Muscle layer of colon (tissue), 2 donors: ENCODE measurements around the gene SLC12A7.

Experiments used
- H3K27ac ChIP-seq: one replicate; pipeline ENCODE4 v1.7.0; 2013; ENCODE audit warnings: low read depth, mild to moderate bottlenecking, low read length, moderate library complexity
- H3K27me3 ChIP-seq, 2 donors: one replicate each; pipeline ENCODE4 v1.7.0; 2013; ENCODE audit warnings: low read length in 2 of 2, mild to moderate bottlenecking in 2 of 2; ENCODE audit not compliant: insufficient read depth in 2 of 2, control insufficient read depth in 1 of 2
- H3K36me3 ChIP-seq: one replicate; pipeline ENCODE4 v1.7.0; 2013; ENCODE audit warnings: mild to moderate bottlenecking, low read length; ENCODE audit not compliant: insufficient read depth
- H3K4me1 ChIP-seq: one replicate; pipeline ENCODE4 v1.7.0; 2013; ENCODE audit warnings: mild to moderate bottlenecking, low read length; ENCODE audit not compliant: insufficient read depth
- H3K4me3 ChIP-seq, 2 donors: one replicate each; pipeline ENCODE4 v1.7.0; 2013; ENCODE audit warnings: low read length in 2 of 2, low read depth in 1 of 2, mild to moderate bottlenecking in 1 of 2, moderate library complexity in 1 of 2
- H3K9ac ChIP-seq: one replicate; pipeline ENCODE4 v1.7.0; 2013; ENCODE audit warnings: low read length
- H3K9me3 ChIP-seq: one replicate; pipeline ENCODE4 v1.7.0; 2013; ENCODE audit warnings: mild to moderate bottlenecking, low read length
- donor health status: abdominal sarcoma.
- donor health status: Adenocarcinoma of cecum.

Gene SLC12A7

DNA sequence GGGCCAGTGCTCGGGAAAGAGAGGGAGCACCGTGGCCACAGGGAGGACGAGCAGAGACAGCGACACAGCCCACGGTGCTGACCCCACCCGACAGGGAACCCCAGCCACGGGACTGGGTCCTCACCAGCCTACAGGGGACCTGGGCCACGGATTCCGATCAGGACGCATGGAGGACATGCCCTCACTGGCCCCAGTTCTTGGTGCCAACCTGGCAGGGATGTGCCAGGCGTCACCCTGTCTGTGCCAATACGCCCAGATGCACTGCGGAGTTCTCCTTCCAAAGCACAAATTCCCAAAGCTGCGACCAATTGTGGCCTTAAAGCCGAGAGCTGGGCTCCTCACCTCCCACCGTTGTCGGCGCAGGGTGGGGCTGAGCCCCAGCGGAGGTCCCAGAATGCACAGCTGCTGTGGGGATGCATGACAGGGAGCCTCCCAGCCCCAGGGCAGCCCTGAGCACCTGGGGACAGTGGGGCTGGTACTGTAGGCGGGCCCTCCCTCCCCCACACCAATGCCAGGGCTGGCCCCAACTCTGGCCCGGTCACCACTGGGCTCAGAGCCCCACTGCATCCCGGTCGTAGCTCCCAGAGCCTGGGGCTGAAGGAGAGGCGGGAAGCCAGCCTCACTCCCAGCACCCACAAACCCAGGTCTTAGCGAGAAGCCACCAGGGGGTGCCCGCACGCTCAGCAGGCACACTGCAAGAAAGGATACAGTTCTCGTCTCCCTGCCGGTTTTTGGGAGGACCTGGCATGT is 59.0 kb downstream of the SLC12A7 start:
- Histone ChIP-seq H3K9me3 (no peaks in the 10 kb centered on the region), H3K4me1 (no peaks in the 10 kb centered on the region), H3K4me3 (no peak overlapping the region), H3K36me3 (no peaks in the 10 kb centered on the region), H3K27ac (no peak overlapping the region), H3K9ac (no peak overlapping the region), H3K27me3 (no peaks in the 10 kb centered on the region)

DNA sequence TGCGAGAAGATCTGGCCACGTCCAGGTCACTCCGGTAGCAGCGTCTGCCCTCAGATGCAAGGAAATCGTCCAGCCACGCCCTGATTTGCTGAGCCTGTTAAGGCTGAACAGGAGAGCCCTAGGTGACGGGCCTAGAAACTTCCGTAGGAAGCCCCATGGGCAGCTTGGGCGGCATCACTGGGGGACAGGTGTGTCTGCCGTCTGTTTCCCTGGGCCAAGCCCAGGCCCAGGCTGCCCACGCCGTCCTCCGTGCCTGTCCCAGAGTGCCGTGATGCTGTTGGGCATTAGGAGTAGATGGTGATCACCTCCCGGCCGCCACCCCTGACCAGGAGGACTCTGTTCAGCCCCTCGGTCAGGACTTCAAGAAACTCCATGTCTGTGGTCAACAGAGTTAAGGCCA is 59.8 kb downstream of the SLC12A7 start:
- no peaks in the 10 kb centered on the region for H3K36me3 ChIP-seq
- H3K27ac ChIP-seq: no peak overlapping the region

GRCh38 chr5:1051366-1051720 is 60.5 kb downstream of the SLC12A7 start:
- H3K36me3 ChIP-seq: no peaks in the 10 kb centered on the region
- no peak overlapping the region for H3K4me3 ChIP-seq
- no peaks in the 10 kb centered on the region for H3K4me1 ChIP-seq
- no peaks in the 10 kb centered on the region for H3K9me3 ChIP-seq
- H3K27ac ChIP-seq: no peak overlapping the region
- no peak overlapping the region for H3K9ac ChIP-seq
- H3K27me3 ChIP-seq: no peaks in the 10 kb centered on the region

More for the DNA sequence above, 59.8 kb downstream of the SLC12A7 start:
- no peaks in the 10 kb centered on the region for H3K4me1 ChIP-seq
- H3K9me3 ChIP-seq: no peaks in the 10 kb centered on the region
- H3K27me3 ChIP-seq: no peaks in the 10 kb centered on the region
- H3K4me3 ChIP-seq: no peak overlapping the region
- H3K9ac ChIP-seq: no peak overlapping the region

- H3K4me3 ChIP-seq: no peak overlapping the region
- no peak overlapping the region for H3K9ac ChIP-seq
- H3K4me1 ChIP-seq: no peaks in the 10 kb centered on the region
- H3K9me3 ChIP-seq: no peaks in the 10 kb centered on the region
- no peaks in the 10 kb centered on the region for H3K36me3 ChIP-seq
- no peak overlapping the region for H3K27ac ChIP-seq
- no peaks in the 10 kb centered on the region for H3K27me3 ChIP-seq
Observed at GRCh38 chr5:1050423-1051365, 61.2 kb downstream of the SLC12A7 start.

- H3K27ac ChIP-seq: no peak overlapping the region
- H3K9ac ChIP-seq: no peak overlapping the region
- H3K9me3 ChIP-seq: no peaks in the 10 kb centered on the region
Observed at GRCh38 chr5:1048861-1049838, 62.7 kb downstream of the SLC12A7 start.

DNA sequence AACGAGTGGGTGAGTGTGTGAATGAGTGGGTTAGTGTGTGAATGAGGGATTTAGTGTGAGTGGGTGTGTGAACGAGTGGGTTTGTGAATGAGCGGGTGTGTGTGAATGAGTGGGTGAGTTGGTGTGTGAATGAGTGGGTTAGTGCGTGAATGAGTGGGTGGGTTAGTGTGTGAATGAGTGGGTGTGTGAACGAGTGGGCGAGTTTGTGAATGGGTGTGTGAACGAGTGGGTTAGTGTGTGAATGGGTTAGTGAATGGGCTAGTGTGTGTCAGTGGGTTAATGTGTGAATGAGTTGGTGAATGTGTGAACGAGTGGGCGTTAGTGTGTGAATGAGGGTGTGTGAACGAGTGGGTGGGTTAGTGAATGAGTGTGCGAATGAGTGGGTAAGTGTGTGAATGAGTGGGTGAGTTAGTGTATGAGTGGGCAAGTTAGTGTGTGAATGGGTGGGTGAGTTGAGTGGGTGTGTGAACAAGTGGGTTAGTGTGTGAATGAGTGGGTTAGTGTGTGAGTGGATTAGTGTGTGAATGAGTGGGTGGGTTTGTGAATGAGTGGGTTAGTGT is 63.6 kb downstream of the SLC12A7 start:
- Histone ChIP-seq H3K4me3 (no peak overlapping the region), H3K36me3 (no peaks in the 10 kb centered on the region), H3K4me1 (no peaks in the 10 kb centered on the region), H3K9me3 (no peaks in the 10 kb centered on the region), H3K27ac (no peak overlapping the region), H3K9ac (no peak overlapping the region), H3K27me3 (no peaks in the 10 kb centered on the region)

More at GRCh38 chr5:1048861-1049838, 62.7 kb downstream of the SLC12A7 start:
- Histone ChIP-seq H3K27me3 (no peaks in the 10 kb centered on the region), H3K4me1 (no peaks in the 10 kb centered on the region), H3K4me3 (no peak overlapping the region), H3K36me3 (no peaks in the 10 kb centered on the region)

GRCh38 chr5:1047332-1047965 is 64.4 kb downstream of the SLC12A7 start:
- H3K36me3 ChIP-seq: no peaks in the 10 kb centered on the region
- no peak overlapping the region for H3K4me3 ChIP-seq
- no peaks in the 10 kb centered on the region for H3K9me3 ChIP-seq
- H3K27me3 ChIP-seq: no peaks in the 10 kb centered on the region
- H3K4me1 ChIP-seq: no peaks in the 10 kb centered on the region
- H3K9ac ChIP-seq: no peak overlapping the region
- H3K27ac ChIP-seq: no peak overlapping the region

DNA sequence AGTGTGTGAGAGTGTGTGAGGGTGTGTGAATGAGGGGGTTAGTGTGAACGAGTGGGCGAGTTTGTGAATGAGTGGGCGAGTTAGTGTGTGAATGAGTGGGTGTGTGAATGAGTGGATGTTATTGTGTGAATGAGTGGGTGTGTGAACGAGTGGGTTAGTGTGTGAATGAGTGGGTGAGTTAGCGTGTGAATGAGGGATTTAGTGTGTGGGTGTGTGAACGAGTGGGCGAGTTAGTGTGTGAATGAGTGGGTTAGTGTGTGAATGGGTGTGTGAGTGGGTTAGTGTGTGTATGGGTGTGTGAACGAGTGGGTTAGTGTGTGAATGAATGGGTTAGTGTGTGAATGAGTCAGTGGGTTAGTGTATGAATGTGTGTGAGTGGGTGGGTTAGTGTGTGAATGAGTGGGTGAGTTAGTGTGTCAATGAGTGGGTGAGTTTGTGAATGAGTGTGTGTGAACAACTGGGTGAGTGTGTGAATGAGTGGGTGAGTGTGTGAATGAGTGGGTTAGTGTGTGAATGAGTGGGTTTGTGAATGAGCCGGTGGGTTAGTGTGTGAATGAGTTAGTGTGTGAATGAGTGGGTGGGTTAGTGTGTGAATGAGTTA is 65.8 kb downstream of the SLC12A7 start:
- H3K27ac ChIP-seq: no peak overlapping the region
- H3K9ac ChIP-seq: no peak overlapping the region
- H3K36me3 ChIP-seq: no peaks in the 10 kb centered on the region
- H3K4me3 ChIP-seq: no peak overlapping the region
- no peaks in the 10 kb centered on the region for H3K9me3 ChIP-seq
- H3K27me3 ChIP-seq: no peaks in the 10 kb centered on the region
- H3K4me1 ChIP-seq: no peaks in the 10 kb centered on the region

- Histone ChIP-seq H3K36me3 (no peaks in the 10 kb centered on the region), H3K4me1 (no peaks in the 10 kb centered on the region), H3K9ac (no peak overlapping the region), H3K27ac (no peak overlapping the region), H3K9me3 (no peaks in the 10 kb centered on the region), H3K27me3 (no peaks in the 10 kb centered on the region), H3K4me3 (no peak overlapping the region)
Observed at GRCh38 chr5:1044117-1044516, 67.7 kb downstream of the SLC12A7 start.

- Histone ChIP-seq H3K9ac (no peak overlapping the region), H3K4me3 (no peak overlapping the region), H3K9me3 (no peaks in the 10 kb centered on the region), H3K27ac (no peak overlapping the region), H3K36me3 (no peaks in the 10 kb centered on the region), H3K27me3 (no peaks in the 10 kb centered on the region), H3K4me1 (no peaks in the 10 kb centered on the region)
Observed at GRCh38 chr5:1043327-1043726, 68.5 kb downstream of the SLC12A7 start.
